CD4-positive, alpha-beta T cell treated with Interferon alpha-2 for 1 hour (primary cell): ENCODE data around the gene VWA3A.
A peak's percentile ranks its signal among the peaks of the same experiment; 100 is the strongest.
"Not testable (repeated sequence)": the region's sequence is repeated elsewhere in the genome, so short reads cannot be mapped to it uniquely, and the experiment has no call there.

Experiments used
- DNase-seq, 2 donors: peaks; one replicate each; pipeline ENCODE4 v3.0.0-alpha.2; 2020 to 2022

VWA3A gene

GRCh38 chr16:22091721-22092120 is 620 bp upstream of the VWA3A start:
- DNase-seq = no peak

DNA sequence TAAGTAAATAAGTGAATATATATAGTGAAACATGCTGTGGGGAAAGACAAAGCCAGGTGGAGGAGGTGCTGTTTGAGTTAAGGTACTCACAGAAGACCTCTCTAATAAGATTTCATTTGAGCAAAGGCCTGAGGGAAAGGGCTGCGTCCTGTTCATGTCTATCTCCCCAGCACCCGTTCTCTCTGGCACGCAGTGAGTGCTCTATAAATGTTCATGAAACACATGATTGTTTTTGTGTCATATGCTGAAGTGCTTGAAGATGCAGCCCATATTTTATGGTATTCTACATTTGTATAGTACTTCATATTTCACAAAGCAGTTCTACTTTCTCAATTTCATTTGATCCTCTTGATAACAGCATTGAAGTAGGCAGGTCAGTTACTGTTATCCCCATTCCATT is 990 bp downstream of the VWA3A start:
- DNase-seq = no peak

GRCh38 chr16:22093996-22094395 is 1.7 kb downstream of the VWA3A start:
- DNase-seq = no peak

GRCh38 chr16:22098405-22099255 is 6.3 kb downstream of the VWA3A start:
- peak in 1 of 2 donors; percentile 46 for DNase-seq

DNA sequence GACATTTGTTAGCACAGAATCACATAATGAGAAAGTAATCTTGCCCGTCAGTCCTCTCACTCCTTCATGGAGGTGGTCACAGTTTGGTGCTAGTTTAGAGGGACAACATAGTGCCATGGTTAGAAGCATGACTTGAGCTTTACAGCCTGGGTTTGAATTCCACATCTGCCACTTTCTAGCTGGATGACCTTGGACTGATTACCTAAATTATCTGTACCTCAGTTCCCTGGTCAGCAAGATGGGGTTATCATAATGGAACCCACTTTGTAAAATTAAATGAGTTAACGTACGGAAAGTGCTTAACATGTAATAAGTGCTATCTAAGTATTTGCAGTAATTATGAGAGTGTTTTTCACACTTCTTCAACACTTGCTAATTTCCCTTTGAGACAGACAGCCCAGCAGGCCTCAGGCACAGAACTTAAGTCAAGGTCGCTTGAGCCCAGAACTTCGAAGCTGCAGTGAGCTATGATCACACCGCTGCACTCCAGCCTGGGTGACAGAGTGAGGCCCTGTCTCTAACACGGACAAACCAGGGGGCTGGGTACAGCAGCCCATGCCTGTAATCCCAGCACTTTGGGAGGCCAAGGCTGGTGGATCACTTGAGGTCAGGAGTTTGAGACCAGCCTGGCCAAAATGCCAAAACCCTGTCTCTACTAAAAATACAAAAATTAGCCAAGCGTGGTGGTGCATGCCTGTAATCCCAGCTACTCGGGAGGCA is 7.1 kb downstream of the VWA3A start:
- no peak for DNase-seq

- no peak for DNase-seq
Observed at GRCh38 chr16:22103441-22103840, 11.1 kb downstream of the VWA3A start.

- DNase-seq = peak in 1 of 2 donors; percentile 9
Observed at GRCh38 chr16:22109258-22109898, 17.0 kb downstream of the VWA3A start.

DNA sequence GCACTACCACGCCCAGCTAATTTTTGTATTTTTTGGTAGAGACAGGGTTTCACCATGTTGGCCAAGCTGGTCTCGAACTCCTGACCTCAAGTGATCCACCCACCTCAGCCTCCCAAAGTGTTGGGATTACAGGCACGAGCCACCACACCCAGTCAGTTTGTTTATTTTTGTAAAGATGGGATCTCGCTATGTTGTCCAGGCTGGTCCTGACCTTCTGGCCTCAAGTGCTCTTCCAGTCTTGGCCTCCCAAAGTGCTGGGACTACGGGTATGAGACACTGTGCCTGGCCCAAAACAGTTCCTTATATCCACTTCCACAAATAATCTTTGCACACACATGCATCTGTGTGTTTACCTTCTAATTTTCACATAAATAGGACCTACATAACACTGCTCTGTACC is 19.3 kb downstream of the VWA3A start:
- not testable (repeated sequence) for DNase-seq

DNA sequence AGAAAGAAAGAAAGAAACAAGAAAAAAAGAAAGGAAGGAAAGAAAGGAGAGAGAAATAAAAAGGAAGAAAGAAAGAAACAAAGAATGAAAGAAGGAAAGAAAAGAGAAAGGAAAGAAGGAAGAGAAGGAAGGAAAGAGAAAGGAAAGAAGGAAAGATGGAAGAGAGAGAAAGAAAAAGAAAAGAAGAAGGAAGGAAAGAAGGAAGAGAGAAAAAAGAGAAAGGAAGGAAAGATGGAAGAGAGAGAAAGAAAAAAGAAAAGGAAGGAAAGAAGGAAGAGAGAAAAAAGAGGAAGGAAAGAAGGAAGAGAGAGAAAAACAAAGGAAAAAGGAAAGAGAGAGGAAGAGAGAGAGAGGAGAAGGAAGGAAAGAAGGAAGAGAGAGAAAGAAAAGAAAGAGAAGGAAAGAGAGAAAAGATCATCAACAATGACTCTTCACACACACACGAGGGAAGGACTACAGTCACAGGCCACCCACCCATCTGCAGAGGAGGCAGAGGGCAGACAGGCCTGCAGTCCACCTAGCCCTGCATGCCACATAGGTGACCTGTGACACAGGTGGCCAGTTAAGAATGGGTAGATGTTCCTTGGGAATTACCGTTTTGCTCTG is 23.9 kb downstream of the VWA3A start:
- DNase-seq = no peak

DNA sequence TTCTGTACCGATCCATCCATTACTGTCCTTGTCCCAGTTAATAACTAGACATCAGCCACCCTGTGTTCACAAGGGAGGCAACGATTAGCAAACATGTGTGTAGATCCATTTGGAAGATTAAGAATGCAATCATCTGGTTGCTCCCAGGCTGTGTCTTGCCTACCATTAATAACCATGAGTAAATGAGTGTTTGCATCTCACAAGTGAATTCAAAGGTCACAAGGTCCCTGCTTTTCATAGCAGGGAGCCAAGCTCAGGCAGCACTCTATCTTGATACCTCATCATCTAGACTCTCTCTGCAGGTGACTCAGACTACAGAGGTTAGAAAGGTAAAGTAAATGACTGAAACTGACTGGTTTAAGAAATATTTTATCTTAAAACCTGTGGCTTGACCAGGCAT is 25.3 kb downstream of the VWA3A start:
- DNase-seq = no peak

DNA sequence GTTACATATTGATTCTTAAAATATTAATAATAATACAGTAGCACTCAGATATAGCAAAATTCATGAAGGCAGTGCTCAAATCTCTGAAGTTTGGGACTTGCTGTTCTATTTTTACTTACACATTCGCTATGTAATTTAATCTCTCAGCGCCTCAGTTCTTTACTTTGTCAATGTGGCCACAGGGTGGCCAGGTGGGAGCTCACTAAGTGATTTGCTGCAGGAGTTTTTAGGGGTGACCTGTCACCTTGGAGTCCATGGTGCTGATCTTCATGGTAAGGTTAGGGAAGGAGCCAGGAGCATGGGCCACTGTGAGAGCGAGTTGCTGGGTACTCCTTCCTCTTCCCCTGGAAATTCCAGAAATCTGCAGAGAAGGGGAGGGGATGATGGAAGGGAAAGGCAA is 28.1 kb downstream of the VWA3A start:
- no peak for DNase-seq

- no peak for DNase-seq
Observed at GRCh38 chr16:22122239-22122638, 29.9 kb downstream of the VWA3A start.

DNA sequence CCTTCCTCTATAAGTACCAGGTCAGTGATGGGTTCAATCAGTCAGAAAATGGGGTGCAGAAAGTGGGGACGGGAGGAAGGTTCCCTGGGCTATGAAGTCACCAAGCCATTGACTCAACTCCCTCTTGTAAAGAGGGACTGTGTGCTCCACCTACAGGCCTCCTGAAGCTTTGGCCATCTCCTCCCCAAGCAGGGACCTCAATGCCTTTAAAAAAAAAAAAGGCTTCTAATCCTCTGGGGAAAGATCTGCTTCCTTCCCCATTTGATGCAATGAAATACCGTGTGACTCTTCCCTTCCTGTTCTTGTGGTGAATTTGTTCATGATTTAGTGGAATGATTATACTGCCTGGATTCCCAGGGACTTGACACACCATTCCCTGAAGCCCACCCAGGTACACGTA is 30.8 kb downstream of the VWA3A start:
- DNase-seq = no peak

GRCh38 chr16:22123759-22124490 is 31.6 kb downstream of the VWA3A start:
- no peak for DNase-seq

DNA sequence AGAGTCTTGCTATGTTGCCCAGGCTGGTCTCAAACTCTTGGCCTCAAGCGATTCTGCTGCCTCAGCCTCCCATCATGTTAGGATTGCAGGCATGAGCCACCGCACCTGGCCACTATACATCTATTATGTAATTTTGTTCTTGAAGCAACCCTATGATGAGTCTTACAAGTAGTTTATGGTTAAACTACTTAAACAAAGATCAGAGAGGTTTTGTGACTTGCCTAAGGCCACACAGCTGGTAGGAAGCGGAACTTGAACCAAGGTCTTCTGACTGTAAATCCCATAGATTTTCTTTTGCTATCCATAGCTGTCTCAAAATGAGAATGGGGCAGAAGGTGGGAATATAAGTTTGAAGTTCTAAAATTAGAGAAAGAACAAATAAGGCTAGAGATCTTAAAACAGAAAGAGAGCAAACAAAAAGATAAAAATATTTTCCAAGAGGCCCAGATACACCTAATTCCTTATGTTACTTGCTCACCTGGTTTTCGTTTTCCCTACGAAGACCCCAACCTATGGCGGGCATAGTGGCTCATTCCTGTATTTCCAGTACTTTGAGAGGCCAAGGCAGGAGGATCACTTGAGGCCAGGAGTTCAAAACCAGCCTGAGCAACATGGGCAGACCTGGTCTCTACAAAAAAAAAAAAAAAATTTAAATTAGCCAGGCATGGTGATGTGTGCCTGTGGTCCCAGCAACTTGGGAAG is 32.4 kb downstream of the VWA3A start:
- DNase-seq = no peak

- DNase-seq = no peak
Observed at GRCh38 chr16:22126037-22126558, 33.8 kb downstream of the VWA3A start.

DNA sequence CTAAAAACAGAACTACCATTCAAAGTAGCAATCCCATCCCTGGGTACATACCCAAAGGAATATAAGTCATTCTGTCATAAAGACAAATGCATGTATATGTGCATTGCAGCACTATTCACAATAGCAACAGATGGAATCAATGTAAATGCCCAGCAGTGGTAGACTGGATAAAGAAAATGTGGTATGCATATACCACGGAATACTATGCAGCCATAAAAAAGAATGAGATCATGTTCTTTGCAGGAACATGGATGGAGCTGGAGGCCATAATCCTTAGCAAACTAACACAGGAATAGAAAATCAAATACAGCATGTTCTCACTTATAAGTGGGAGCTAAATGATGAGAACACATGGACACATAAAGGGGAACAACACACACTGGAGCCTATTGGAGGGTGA is 36.2 kb downstream of the VWA3A start:
- DNase-seq = not testable (repeated sequence)

DNA sequence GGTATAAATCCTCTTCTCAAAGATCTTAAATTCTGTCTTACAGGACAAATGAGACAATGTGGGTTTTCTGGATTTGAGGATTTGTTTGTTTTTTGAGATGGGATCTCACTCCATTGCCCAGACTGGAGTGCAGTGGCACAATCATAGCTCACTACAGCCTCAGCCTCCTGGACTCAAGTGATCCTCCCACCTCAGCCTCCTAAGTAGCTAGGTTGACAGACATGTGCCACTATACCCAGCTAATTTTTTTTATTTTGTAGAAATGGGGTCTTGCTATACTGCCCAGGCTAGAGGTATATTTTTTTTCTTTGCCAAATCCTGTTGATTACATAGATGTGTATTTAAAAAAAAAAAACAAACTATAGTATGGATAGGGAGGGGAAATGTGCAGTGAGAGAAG is 38.2 kb downstream of the VWA3A start:
- no peak for DNase-seq

- no peak for DNase-seq
Observed at GRCh38 chr16:22132801-22133200, 40.5 kb downstream of the VWA3A start.

GRCh38 chr16:22138482-22138881 is 46.1 kb downstream of the VWA3A start:
- no peak for DNase-seq

GRCh38 chr16:22139008-22139407 is 46.7 kb downstream of the VWA3A start:
- DNase-seq = no peak

- no peak for DNase-seq
Observed at GRCh38 chr16:22139732-22140131, 47.4 kb downstream of the VWA3A start.
